Measurements from ENCODE around the gene IFI30.

GRCh38 chr19:18224525-18225354 lies 51.1 kb downstream of the IFI30 start:
- TF ChIP-seq CTCF (conservative IDR thresholded peaks at IDR 0.05): no peak
- no peak for TF ChIP-seq EZH2 (IDR thresholded peaks at IDR 0.05; ENCODE audit: low read depth)
